Measurements from ENCODE around the gene ZRANB1.

ZRANB1 gene

DNA sequence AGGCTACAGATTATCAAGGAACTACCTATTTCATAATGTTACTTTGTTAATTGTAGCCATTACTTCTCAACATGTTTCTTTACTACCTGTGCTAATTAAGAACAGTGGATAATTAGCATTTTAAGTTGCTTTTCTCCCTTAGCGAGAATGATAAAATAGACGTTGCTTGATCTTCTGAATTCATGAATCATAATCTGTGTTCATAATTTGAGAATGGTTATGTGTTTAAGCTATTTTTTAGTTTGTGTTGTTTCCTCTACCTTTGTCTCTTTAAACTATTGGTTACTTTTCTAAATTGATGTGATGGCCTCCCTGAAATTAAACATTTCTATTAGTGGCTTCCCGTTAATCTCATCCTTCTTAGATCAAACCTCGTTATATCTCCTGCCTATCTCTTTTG is at the start of gene ZRANB1:
TSS of gene ZRANB1 (plus strand) at position 301 of the 400 bp plus-strand sequence. CDS start 371 bp downstream, outside the sequence.
- no peak within 1 kb of the TSS for H3K27ac ChIP-seq
- TF ChIP-seq, protein P1, sequence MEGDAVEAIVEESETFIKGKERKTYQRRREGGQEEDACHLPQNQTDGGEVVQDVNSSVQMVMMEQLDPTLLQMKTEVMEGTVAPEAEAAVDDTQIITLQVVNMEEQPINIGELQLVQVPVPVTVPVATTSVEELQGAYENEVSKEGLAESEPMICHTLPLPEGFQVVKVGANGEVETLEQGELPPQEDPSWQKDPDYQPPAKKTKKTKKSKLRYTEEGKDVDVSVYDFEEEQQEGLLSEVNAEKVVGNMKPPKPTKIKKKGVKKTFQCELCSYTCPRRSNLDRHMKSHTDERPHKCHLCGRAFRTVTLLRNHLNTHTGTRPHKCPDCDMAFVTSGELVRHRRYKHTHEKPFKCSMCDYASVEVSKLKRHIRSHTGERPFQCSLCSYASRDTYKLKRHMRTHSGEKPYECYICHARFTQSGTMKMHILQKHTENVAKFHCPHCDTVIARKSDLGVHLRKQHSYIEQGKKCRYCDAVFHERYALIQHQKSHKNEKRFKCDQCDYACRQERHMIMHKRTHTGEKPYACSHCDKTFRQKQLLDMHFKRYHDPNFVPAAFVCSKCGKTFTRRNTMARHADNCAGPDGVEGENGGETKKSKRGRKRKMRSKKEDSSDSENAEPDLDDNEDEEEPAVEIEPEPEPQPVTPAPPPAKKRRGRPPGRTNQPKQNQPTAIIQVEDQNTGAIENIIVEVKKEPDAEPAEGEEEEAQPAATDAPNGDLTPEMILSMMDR (conservative IDR thresholded peaks at IDR 0.05), result no peak

DNA sequence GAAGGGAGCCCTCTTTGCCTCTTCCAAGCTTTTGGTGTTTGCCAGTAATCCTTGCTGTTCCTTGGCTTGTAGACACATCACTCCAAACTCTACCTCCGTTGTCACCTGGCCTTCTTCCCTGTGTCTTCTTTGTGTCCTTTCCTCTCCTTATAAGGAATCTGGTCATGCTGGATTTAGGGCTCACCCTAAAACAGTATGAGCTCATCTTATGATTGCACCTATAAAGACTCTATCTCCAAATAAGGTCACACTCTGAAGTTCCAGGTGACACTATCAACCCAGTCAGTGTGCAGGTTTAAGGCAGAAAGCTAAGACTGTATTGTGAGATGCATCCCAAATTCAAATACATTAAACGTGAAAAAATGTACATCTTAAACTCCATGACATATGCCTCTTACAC is 49.0 kb upstream of the ZRANB1 start:
- no peak overlapping the region for H3K27ac ChIP-seq
- TF ChIP-seq, protein P1 (conservative IDR thresholded peaks at IDR 0.05), result no peak

DNA sequence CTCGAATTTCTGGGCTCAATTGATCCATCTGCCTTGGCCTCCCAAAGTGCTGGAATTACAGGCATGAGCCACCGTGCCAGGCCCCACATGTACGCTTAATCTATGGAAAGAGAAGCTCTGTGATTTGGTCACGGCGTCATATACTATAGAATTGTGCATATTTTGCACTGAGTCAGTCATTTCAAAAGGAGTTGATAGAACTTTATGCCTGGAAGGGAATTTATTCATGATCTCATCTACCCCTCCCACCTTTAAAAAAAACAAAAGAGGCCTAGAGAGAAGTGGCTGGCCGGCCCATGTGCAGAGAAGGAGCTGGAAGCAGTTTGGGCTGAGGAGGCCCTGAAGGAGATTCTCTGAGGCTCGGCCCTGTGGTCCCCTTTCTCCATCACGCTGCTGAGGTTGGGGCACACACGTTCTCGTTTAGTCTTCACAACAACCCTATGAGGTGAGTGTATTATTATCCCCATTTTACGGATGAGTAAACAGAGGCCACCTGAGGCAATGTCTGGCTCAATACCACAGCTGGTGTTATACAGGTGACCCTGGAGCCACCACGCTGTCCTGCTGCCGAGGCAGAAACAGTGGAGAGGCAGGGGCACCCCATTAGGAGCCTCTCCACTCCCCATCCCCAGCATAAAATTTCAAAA is 47.2 kb upstream of the ZRANB1 start:
- TF ChIP-seq, protein P1 (conservative IDR thresholded peaks at IDR 0.05), result no peak
- no peak overlapping the region for H3K27ac ChIP-seq

DNA sequence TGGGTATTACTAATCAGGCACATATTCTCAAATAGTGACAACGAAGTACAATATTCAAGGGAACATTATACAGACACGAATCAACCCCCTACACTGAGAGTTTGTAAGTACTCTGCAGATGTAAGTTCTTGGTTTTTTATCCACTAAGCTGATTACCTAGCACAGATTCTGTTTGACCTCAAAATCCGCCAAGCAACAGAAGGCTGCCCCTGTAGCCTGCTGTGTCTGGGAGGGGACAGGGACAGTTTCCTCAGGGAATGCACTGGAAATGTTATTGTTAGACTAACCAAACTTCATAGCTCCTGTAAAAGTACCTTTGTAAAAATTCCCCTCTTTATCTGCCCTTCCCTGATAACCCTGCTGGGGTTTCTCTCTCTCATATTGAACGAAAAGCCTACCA is 45.2 kb upstream of the ZRANB1 start:
- TF ChIP-seq, protein P1 (conservative IDR thresholded peaks at IDR 0.05), result no peak
- H3K27ac ChIP-seq, result no peak overlapping the region

DNA sequence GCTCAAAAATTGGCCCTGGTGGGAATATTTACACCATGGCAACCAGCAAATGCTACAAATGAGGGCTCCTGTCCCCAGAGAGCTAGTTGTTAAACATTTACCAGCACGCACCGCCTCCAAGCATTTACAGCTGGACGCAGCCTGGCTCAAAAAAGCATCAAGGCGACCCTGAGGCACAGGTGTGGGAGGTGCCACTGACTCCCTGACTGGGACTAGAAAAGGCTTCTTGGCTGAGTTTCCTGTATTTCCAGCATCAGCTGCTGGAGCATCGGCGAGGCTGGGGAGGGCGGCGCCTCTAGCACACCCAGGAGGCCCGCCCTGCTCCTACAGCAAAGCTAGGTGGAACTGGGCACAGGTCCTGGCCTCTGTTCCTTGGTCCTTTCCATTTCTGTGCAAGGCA is 43.5 kb upstream of the ZRANB1 start:
- TF ChIP-seq, protein P1 (conservative IDR thresholded peaks at IDR 0.05), result no peak
- H3K27ac ChIP-seq, result no peak overlapping the region

DNA sequence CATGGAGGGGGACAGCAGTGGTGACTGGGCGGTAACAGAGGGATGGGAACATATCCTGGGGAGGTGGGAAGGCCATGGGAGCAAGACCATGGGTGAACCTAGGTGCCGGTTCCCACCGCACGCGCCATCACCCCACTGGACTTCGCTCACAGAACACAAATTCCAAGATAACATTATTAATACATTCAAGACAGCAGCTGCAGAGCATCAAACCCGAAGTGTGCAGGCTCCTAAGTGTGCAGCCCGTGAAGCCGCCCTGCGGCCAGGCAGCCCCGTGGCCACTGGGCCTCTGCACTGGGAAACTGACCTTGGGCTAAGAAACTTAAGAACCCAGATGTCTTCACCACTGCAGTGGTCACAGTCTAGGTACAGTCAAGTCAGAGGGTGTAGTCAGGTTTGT is 42.8 kb upstream of the ZRANB1 start:
- TF ChIP-seq, protein P1 (conservative IDR thresholded peaks at IDR 0.05), result no peak
- no peak overlapping the region for H3K27ac ChIP-seq

DNA sequence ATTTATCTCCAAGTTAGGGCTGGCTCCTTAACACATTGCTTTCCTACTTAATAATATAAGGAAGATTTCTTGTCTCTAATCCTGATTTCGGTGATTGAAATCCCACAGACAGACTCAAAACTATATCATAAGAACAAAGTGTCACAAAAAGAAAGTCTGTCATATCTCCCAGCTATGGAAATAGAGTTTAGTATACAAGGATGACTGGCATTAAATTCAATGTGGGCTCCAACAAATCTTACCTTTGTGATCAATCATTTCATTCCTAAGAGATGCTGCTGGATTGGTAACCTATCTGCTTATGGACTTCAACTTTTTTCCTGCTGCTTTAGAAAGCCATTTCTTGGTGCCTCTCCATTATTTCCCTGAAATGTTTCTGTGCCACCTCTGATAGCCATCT is 39.5 kb upstream of the ZRANB1 start:
- no peak overlapping the region for H3K27ac ChIP-seq
- TF ChIP-seq, protein P1 (conservative IDR thresholded peaks at IDR 0.05), result no peak

All from VCaP (cell line).